ENCODE measurements around the gene XRRA1.

Gene XRRA1

GRCh38 chr11:74929431-74930363 is 19.2 kb downstream of the XRRA1 start:
- Histone ChIP-seq H3K27ac (ENCODE audit: low read length) (no peak overlapping the region), H3K9me3 (ENCODE audit: control insufficient read depth in 1 of 2, low read length in 2 of 2) (no peaks in the 10 kb centered on the region), H3K4me1 (ENCODE audit: control insufficient read depth in 1 of 2, insufficient read depth in 2 of 2, low read length in 2 of 2) (no peaks in the 10 kb centered on the region), H3K36me3 (ENCODE audit: control insufficient read depth in 1 of 2, insufficient read depth in 2 of 2, low read length in 2 of 2) (peaks cover 16 to 24% of the 10 kb centered on the region in 2 donors), H3K4me3 (ENCODE audit: low read depth in 1 of 2, low read length in 2 of 2) (no peak overlapping the region), H3K27me3 (ENCODE audit: low read depth, low read length) (no peaks in the 10 kb centered on the region)

- Histone ChIP-seq H3K4me3 (ENCODE audit: low read depth in 1 of 2, low read length in 2 of 2) (no peak overlapping the region), H3K27me3 (ENCODE audit: low read depth, low read length) (no peaks in the 10 kb centered on the region), H3K27ac (ENCODE audit: low read length) (no peak overlapping the region), H3K9me3 (ENCODE audit: control insufficient read depth in 1 of 2, low read length in 2 of 2) (no peaks in the 10 kb centered on the region), H3K36me3 (ENCODE audit: control insufficient read depth in 1 of 2, insufficient read depth in 2 of 2, low read length in 2 of 2) (peaks cover 7 to 10% of the 10 kb centered on the region in 2 donors), H3K4me1 (ENCODE audit: control insufficient read depth in 1 of 2, insufficient read depth in 2 of 2, low read length in 2 of 2) (no peaks in the 10 kb centered on the region)
Observed at GRCh38 chr11:74927496-74927895, 21.4 kb downstream of the XRRA1 start.

- Histone ChIP-seq H3K36me3 (ENCODE audit: control insufficient read depth in 1 of 2, insufficient read depth in 2 of 2, low read length in 2 of 2) (peaks cover 7 to 10% of the 10 kb centered on the region in 2 donors), H3K4me3 (ENCODE audit: low read depth in 1 of 2, low read length in 2 of 2) (no peak overlapping the region), H3K27ac (ENCODE audit: low read length) (no peak overlapping the region), H3K27me3 (ENCODE audit: low read depth, low read length) (no peaks in the 10 kb centered on the region), H3K9me3 (ENCODE audit: control insufficient read depth in 1 of 2, low read length in 2 of 2) (no peaks in the 10 kb centered on the region), H3K4me1 (ENCODE audit: control insufficient read depth in 1 of 2, insufficient read depth in 2 of 2, low read length in 2 of 2) (no peaks in the 10 kb centered on the region)
Observed at GRCh38 chr11:74926304-74927030, 22.4 kb downstream of the XRRA1 start.

GRCh38 chr11:74925281-74925680 is 23.6 kb downstream of the XRRA1 start:
- no peaks in the 10 kb centered on the region for H3K9me3 ChIP-seq (ENCODE audit: control insufficient read depth in 1 of 2, low read length in 2 of 2)
- H3K27me3 ChIP-seq (ENCODE audit: low read depth, low read length) = no peaks in the 10 kb centered on the region
- H3K36me3 ChIP-seq (ENCODE audit: control insufficient read depth in 1 of 2, insufficient read depth in 2 of 2, low read length in 2 of 2) = peaks cover 15 to 16% of the 10 kb centered on the region in 2 donors
- no peak overlapping the region for H3K27ac ChIP-seq (ENCODE audit: low read length)
- no peaks in the 10 kb centered on the region for H3K4me1 ChIP-seq (ENCODE audit: control insufficient read depth in 1 of 2, insufficient read depth in 2 of 2, low read length in 2 of 2)
- no peak overlapping the region for H3K4me3 ChIP-seq (ENCODE audit: low read depth in 1 of 2, low read length in 2 of 2)

- peaks cover 14 to 33% of the 10 kb centered on the region in 2 donors for H3K36me3 ChIP-seq (ENCODE audit: control insufficient read depth in 1 of 2, insufficient read depth in 2 of 2, low read length in 2 of 2)
Observed at GRCh38 chr11:74923125-74923524, 25.8 kb downstream of the XRRA1 start.

GRCh38 chr11:74909812-74910211 is 39.1 kb downstream of the XRRA1 start:
- Histone ChIP-seq H3K4me3 (ENCODE audit: low read depth in 1 of 2, low read length in 2 of 2) (no peak overlapping the region), H3K36me3 (ENCODE audit: control insufficient read depth in 1 of 2, insufficient read depth in 2 of 2, low read length in 2 of 2) (peaks cover 20 to 29% of the 10 kb centered on the region in 2 donors), H3K9me3 (ENCODE audit: control insufficient read depth in 1 of 2, low read length in 2 of 2) (no peaks in the 10 kb centered on the region), H3K27me3 (ENCODE audit: low read depth, low read length) (no peaks in the 10 kb centered on the region), H3K27ac (ENCODE audit: low read length) (no peak overlapping the region), H3K4me1 (ENCODE audit: control insufficient read depth in 1 of 2, insufficient read depth in 2 of 2, low read length in 2 of 2) (no peaks in the 10 kb centered on the region)

More at GRCh38 chr11:74923125-74923524, 25.8 kb downstream of the XRRA1 start:
- H3K9me3 ChIP-seq (ENCODE audit: control insufficient read depth in 1 of 2, low read length in 2 of 2) = no peaks in the 10 kb centered on the region
- no peaks in the 10 kb centered on the region for H3K4me1 ChIP-seq (ENCODE audit: control insufficient read depth in 1 of 2, insufficient read depth in 2 of 2, low read length in 2 of 2)
- no peak overlapping the region for H3K4me3 ChIP-seq (ENCODE audit: low read depth in 1 of 2, low read length in 2 of 2)
- no peak overlapping the region for H3K27ac ChIP-seq (ENCODE audit: low read length)
- H3K27me3 ChIP-seq (ENCODE audit: low read depth, low read length) = no peaks in the 10 kb centered on the region

- H3K27ac ChIP-seq (ENCODE audit: low read length) = no peak overlapping the region
- peaks cover 20 to 27% of the 10 kb centered on the region in 2 donors for H3K36me3 ChIP-seq (ENCODE audit: control insufficient read depth in 1 of 2, insufficient read depth in 2 of 2, low read length in 2 of 2)
- H3K9me3 ChIP-seq (ENCODE audit: control insufficient read depth in 1 of 2, low read length in 2 of 2) = no peaks in the 10 kb centered on the region
- H3K4me3 ChIP-seq (ENCODE audit: low read depth in 1 of 2, low read length in 2 of 2) = no peak overlapping the region
- no peaks in the 10 kb centered on the region for H3K27me3 ChIP-seq (ENCODE audit: low read depth, low read length)
- no peaks in the 10 kb centered on the region for H3K4me1 ChIP-seq (ENCODE audit: control insufficient read depth in 1 of 2, insufficient read depth in 2 of 2, low read length in 2 of 2)
Observed at GRCh38 chr11:74909385-74909784, 39.5 kb downstream of the XRRA1 start.

GRCh38 chr11:74905326-74905725 is 43.6 kb downstream of the XRRA1 start:
- Histone ChIP-seq H3K4me1 (ENCODE audit: control insufficient read depth in 1 of 2, insufficient read depth in 2 of 2, low read length in 2 of 2) (no peaks in the 10 kb centered on the region), H3K36me3 (ENCODE audit: control insufficient read depth in 1 of 2, insufficient read depth in 2 of 2, low read length in 2 of 2) (peaks cover 17 to 31% of the 10 kb centered on the region in 2 donors), H3K4me3 (ENCODE audit: low read depth in 1 of 2, low read length in 2 of 2) (no peak overlapping the region), H3K27me3 (ENCODE audit: low read depth, low read length) (no peaks in the 10 kb centered on the region), H3K27ac (ENCODE audit: low read length) (no peak overlapping the region), H3K9me3 (ENCODE audit: control insufficient read depth in 1 of 2, low read length in 2 of 2) (peaks cover 0 to 16% of the 10 kb centered on the region in 2 donors)

GRCh38 chr11:74902342-74902741 is 46.5 kb downstream of the XRRA1 start:
- H3K27ac ChIP-seq (ENCODE audit: low read length) = no peak overlapping the region
- H3K4me1 ChIP-seq (ENCODE audit: control insufficient read depth in 1 of 2, insufficient read depth in 2 of 2, low read length in 2 of 2) = no peaks in the 10 kb centered on the region
- no peaks in the 10 kb centered on the region for H3K27me3 ChIP-seq (ENCODE audit: low read depth, low read length)
- H3K9me3 ChIP-seq (ENCODE audit: control insufficient read depth in 1 of 2, low read length in 2 of 2) = peaks cover 0 to 21% of the 10 kb centered on the region in 2 donors
- H3K4me3 ChIP-seq (ENCODE audit: low read depth in 1 of 2, low read length in 2 of 2) = no peak overlapping the region
- H3K36me3 ChIP-seq (ENCODE audit: control insufficient read depth in 1 of 2, insufficient read depth in 2 of 2, low read length in 2 of 2) = peaks cover 6 to 24% of the 10 kb centered on the region in 2 donors

- H3K9me3 ChIP-seq (ENCODE audit: control insufficient read depth in 1 of 2, low read length in 2 of 2) = peaks cover 0 to 23% of the 10 kb centered on the region in 2 donors
- no peak overlapping the region for H3K27ac ChIP-seq (ENCODE audit: low read length)
- no peaks in the 10 kb centered on the region for H3K4me1 ChIP-seq (ENCODE audit: control insufficient read depth in 1 of 2, insufficient read depth in 2 of 2, low read length in 2 of 2)
- no peaks in the 10 kb centered on the region for H3K27me3 ChIP-seq (ENCODE audit: low read depth, low read length)
- no peak overlapping the region for H3K4me3 ChIP-seq (ENCODE audit: low read depth in 1 of 2, low read length in 2 of 2)
- peaks cover 0 to 10% of the 10 kb centered on the region in 2 donors for H3K36me3 ChIP-seq (ENCODE audit: control insufficient read depth in 1 of 2, insufficient read depth in 2 of 2, low read length in 2 of 2)
Observed at GRCh38 chr11:74896311-74896710, 52.6 kb downstream of the XRRA1 start.

GRCh38 chr11:74895340-74896116 is 53.4 kb downstream of the XRRA1 start:
- Histone ChIP-seq H3K4me3 (ENCODE audit: low read depth in 1 of 2, low read length in 2 of 2) (no peak overlapping the region), H3K36me3 (ENCODE audit: control insufficient read depth in 1 of 2, insufficient read depth in 2 of 2, low read length in 2 of 2) (peaks cover 0 to 5% of the 10 kb centered on the region in 2 donors), H3K9me3 (ENCODE audit: control insufficient read depth in 1 of 2, low read length in 2 of 2) (peaks cover 0 to 17% of the 10 kb centered on the region in 2 donors), H3K4me1 (ENCODE audit: control insufficient read depth in 1 of 2, insufficient read depth in 2 of 2, low read length in 2 of 2) (no peaks in the 10 kb centered on the region), H3K27me3 (ENCODE audit: low read depth, low read length) (no peaks in the 10 kb centered on the region), H3K27ac (ENCODE audit: low read length) (no peak overlapping the region)
